Hepatocyte (in vitro differentiated cells): ENCODE results near the gene ANK2. TPM values are rescaled to one million over a fixed set of nuclear protein-coding genes. Genes with fewer than 3 reads are reported as not detected.

Source experiments
- DNase-seq: peaks from one replicate; pipeline ENCODE4 v3.0.0-alpha.2; 2016; ENCODE audit warnings: low spot score
- H2AFZ ChIP-seq: fragments of 200-600 bp; sonication (generic); 2 replicates; pipeline ENCODE4 v1.6.0; 2016; ENCODE audit warnings: antibody characterized with exemption, mild to moderate bottlenecking
- H3K27ac ChIP-seq: fragments of 200-600 bp; sonication (generic); 2 replicates; pipeline ENCODE4 v1.5.1; 2016; ENCODE audit warnings: mild to moderate bottlenecking
- H3K27me3 ChIP-seq: fragments of 200-600 bp; sonication (generic); 2 replicates; pipeline ENCODE4 v1.6.1; 2016
- H3K36me3 ChIP-seq: fragments of 200-600 bp; sonication (generic); replicated peaks from 2 replicates; pipeline ENCODE4 v1.5.1; 2016; ENCODE audit warnings: low read depth; ENCODE audit not compliant: insufficient read depth
- H3K4me1 ChIP-seq: fragments of 200-600 bp; sonication (generic); 2 replicates; pipeline ENCODE4 v1.5.1; 2016; ENCODE audit warnings: mild to moderate bottlenecking, moderate library complexity; ENCODE audit not compliant: insufficient read depth
- H3K4me2 ChIP-seq: fragments of 200-600 bp; sonication (generic); 2 replicates; pipeline ENCODE4 v1.6.0; 2016
- H3K4me3 ChIP-seq: fragments of 200-600 bp; sonication (generic); 2 replicates; pipeline ENCODE4 v1.5.1; 2016; ENCODE audit warnings: mild to moderate bottlenecking
- H3K79me2 ChIP-seq: fragments of 200-600 bp; sonication (generic); 2 replicates; pipeline ENCODE4 v1.6.0; 2017; ENCODE audit warnings: mild to moderate bottlenecking
- H3K9me2 ChIP-seq: fragments of 200-600 bp; sonication (generic); replicated peaks from 2 replicates; pipeline ENCODE4 v1.6.0; 2017; ENCODE audit warnings: mild to moderate bottlenecking; ENCODE audit not compliant: insufficient read depth
- H3K9me3 ChIP-seq: fragments of 200-600 bp; sonication (generic); 2 replicates; pipeline ENCODE4 v1.5.1; 2016; ENCODE audit warnings: low read depth, mild to moderate bottlenecking
- H4K20me1 ChIP-seq: fragments of 200-600 bp; sonication (generic); 2 replicates; pipeline ENCODE4 v1.6.0; 2016; ENCODE audit warnings: mild to moderate bottlenecking; ENCODE audit not compliant: insufficient read depth, poor library complexity, severe bottlenecking
- EZH2 ChIP-seq: fragments of 200-600 bp; sonication (generic); IDR thresholded peaks from 2 replicates; pipeline ENCODE4 v1.6.1; 2016; ENCODE audit warnings: antibody characterized with exemption, mild to moderate bottlenecking, borderline replicate concordance
- EZH2phosphoT487 ChIP-seq: fragments of 200-600 bp; sonication (generic); IDR thresholded peaks from one replicate; pipeline ENCODE4 v1.6.1; 2018; ENCODE audit warnings: antibody characterized with exemption, mild to moderate bottlenecking, low read depth, moderate library complexity; ENCODE audit not compliant: unreplicated experiment, severe bottlenecking
- WGBS: methylation state at CpG from one replicate; pipeline ENCODE4 v1.1.6; 2016; ENCODE audit warnings: low lambda C conversion rate; ENCODE audit errors: missing lambda C conversion rate; 5-methylcytosine and 5-hydroxymethylcytosine counted together
- polyA plus RNA-seq: library from polyadenylated mRNA; unstranded; fragments of >200 nt; fragmentation: Nextera tagmentation; extraction: Ambion mirVana; gene quantifications from 2 replicates; pipeline ENCODE4 v1.2.1, GENCODE V29; 2016
- total RNA-seq: library from RNA; depleted of rRNA; stranded (reverse); fragments of >200 nt; gene quantifications from 2 replicates; pipeline ENCODE4 v1.2.3, GENCODE V29; 2014
- TF ChIP-seq, protein P1 (sequence below): fragments of 200-600 bp; sonication (generic); IDR thresholded peaks from 2 replicates; pipeline ENCODE4 v1.5.1; 2016; ENCODE audit warnings: antibody characterized with exemption, mild to moderate bottlenecking; ENCODE audit not compliant: poor library complexity

The ANK2 gene
- total and polyA plus RNA-seq, 2 experiments from 2014 or later, result 3.6 to 17.5 TPM

- no peaks in the 10 kb centered on the region for H4K20me1 ChIP-seq
- TF ChIP-seq EZH2, result no peak
- TF ChIP-seq EZH2phosphoT487, result no peak
- TF ChIP-seq, protein P1, sequence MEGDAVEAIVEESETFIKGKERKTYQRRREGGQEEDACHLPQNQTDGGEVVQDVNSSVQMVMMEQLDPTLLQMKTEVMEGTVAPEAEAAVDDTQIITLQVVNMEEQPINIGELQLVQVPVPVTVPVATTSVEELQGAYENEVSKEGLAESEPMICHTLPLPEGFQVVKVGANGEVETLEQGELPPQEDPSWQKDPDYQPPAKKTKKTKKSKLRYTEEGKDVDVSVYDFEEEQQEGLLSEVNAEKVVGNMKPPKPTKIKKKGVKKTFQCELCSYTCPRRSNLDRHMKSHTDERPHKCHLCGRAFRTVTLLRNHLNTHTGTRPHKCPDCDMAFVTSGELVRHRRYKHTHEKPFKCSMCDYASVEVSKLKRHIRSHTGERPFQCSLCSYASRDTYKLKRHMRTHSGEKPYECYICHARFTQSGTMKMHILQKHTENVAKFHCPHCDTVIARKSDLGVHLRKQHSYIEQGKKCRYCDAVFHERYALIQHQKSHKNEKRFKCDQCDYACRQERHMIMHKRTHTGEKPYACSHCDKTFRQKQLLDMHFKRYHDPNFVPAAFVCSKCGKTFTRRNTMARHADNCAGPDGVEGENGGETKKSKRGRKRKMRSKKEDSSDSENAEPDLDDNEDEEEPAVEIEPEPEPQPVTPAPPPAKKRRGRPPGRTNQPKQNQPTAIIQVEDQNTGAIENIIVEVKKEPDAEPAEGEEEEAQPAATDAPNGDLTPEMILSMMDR, result no peak
- no peak overlapping the region for H2AFZ ChIP-seq
- no peaks in the 10 kb centered on the region for H3K36me3 ChIP-seq
- peaks cover 4% of the 10 kb centered on the region for H3K4me1 ChIP-seq
- no peaks in the 10 kb centered on the region for H3K79me2 ChIP-seq
- DNase-seq, result no peak
- H3K27ac ChIP-seq, result no peak overlapping the region
- 79% methylated on average over 3 of the region's 3 CpGs for WGBS
- H3K9me3 ChIP-seq, result no peaks in the 10 kb centered on the region
- no peaks in the 10 kb centered on the region for H3K27me3 ChIP-seq
- H3K9me2 ChIP-seq, result no peaks in the 10 kb centered on the region
- H3K4me3 ChIP-seq, result no peak overlapping the region
- no peak overlapping the region for H3K4me2 ChIP-seq
These were observed 1.4 kb downstream of the ANK2 start for GRCh38 chr4:113050837-113051236.

- Histone ChIP-seq H3K9me3 (no peaks in the 10 kb centered on the region), H3K27ac (no peak overlapping the region), H3K4me1 (peaks cover 4% of the 10 kb centered on the region), H4K20me1 (no peaks in the 10 kb centered on the region), H3K9me2 (no peaks in the 10 kb centered on the region), H3K4me3 (no peak overlapping the region), H3K4me2 (no peak overlapping the region), H3K36me3 (no peaks in the 10 kb centered on the region), H3K79me2 (no peaks in the 10 kb centered on the region), H3K27me3 (no peaks in the 10 kb centered on the region), H2AFZ (no peak overlapping the region)
- TF ChIP-seq, protein P1, result no peak
- no peak for TF ChIP-seq EZH2phosphoT487
- TF ChIP-seq EZH2, result no peak
- 82% methylated on average over 2 of the region's 2 CpGs for WGBS
- DNase-seq, result no peak
These were observed 1.9 kb downstream of the ANK2 start for GRCh38 chr4:113051361-113051760.

GRCh38 chr4:113052379-113052951 is 3.0 kb downstream of the ANK2 start:
- DNase-seq, result no peak
- Histone ChIP-seq H3K27ac (no peak overlapping the region), H2AFZ (no peak overlapping the region), H3K9me3 (no peaks in the 10 kb centered on the region), H3K79me2 (no peaks in the 10 kb centered on the region), H3K36me3 (no peaks in the 10 kb centered on the region), H3K4me1 (peaks cover 4% of the 10 kb centered on the region), H3K4me2 (no peak overlapping the region), H3K9me2 (no peaks in the 10 kb centered on the region), H3K27me3 (no peaks in the 10 kb centered on the region), H4K20me1 (no peaks in the 10 kb centered on the region), H3K4me3 (no peak overlapping the region)
- 82% methylated on average over 9 of the region's 9 CpGs for WGBS
- TF ChIP-seq EZH2, result no peak
- TF ChIP-seq, protein P1, result no peak
- no peak for TF ChIP-seq EZH2phosphoT487

DNA sequence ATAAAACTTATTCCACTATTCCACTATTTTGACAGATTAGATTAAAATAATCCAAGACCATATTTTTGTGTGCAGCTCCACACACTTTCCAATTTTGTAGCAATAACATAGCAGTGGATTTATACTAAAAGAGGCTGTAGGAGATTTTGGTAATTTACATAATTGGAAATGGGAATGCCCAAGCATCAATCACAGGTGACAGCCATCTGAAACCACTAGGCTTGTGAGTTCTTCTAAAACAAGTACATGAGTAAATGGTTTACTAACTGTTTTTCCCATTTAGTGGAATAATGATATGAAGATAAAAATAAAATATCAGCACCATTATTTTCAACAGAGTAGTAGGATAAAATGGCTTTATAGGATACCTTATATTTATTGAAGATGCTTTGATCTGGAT is 4.4 kb downstream of the ANK2 start:
- Histone ChIP-seq H3K9me2 (no peaks in the 10 kb centered on the region), H3K27ac (no peak overlapping the region), H3K79me2 (no peaks in the 10 kb centered on the region), H3K27me3 (no peaks in the 10 kb centered on the region), H3K36me3 (no peaks in the 10 kb centered on the region), H3K9me3 (no peaks in the 10 kb centered on the region), H3K4me1 (peaks cover 3% of the 10 kb centered on the region), H3K4me2 (no peak overlapping the region), H2AFZ (no peak overlapping the region), H4K20me1 (no peaks in the 10 kb centered on the region), H3K4me3 (no peak overlapping the region)
- no peak for DNase-seq
- TF ChIP-seq, protein P1, result no peak
- TF ChIP-seq EZH2 (no peak), EZH2phosphoT487 (no peak)
